Measurements from ENCODE around the gene KLK5. TPM values are rescaled to one million over a fixed set of nuclear protein-coding genes. Genes with fewer than 3 reads are reported as not detected.
"Not testable (repeated sequence)": the region's sequence is repeated elsewhere in the genome, so short reads cannot be mapped to it uniquely, and the experiment has no call there.

KLK5 gene
- total RNA-seq, 1 experiment from 2014 or later = not detected

DNA sequence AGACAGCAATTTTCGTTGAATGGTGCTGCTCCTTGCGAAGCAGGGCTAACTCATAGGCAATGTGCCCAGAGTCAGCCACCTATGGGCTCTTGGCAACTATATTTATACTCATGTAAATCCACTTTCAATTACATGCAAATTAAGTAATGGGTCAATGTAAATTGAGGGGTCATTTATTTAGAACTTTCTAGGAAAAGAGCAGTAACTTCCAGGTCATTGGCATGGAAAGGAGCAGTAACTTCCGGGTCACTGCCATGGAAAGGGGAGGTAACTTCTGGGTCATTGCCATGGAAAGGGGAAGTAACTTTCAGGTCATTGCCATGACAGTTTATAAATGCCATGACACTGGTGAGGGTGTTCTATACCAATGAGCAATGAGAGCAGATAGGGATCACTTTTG, 53.3 kb downstream of the KLK5 start:
- no peaks in the 10 kb centered on the region for H3K27me3 ChIP-seq (replicated peaks)
- H3K9me3 ChIP-seq (replicated peaks) = no peaks in the 10 kb centered on the region
- H3K4me3 ChIP-seq = no peak overlapping the region
- DNase-seq (ENCODE audit: low read depth in 1 of 2, low spot score in 2 of 2) = no peak
- H3K36me3 ChIP-seq = no peaks in the 10 kb centered on the region
- no peak overlapping the region for H3K27ac ChIP-seq
- no peaks in the 10 kb centered on the region for H3K4me1 ChIP-seq (replicated peaks)

GRCh38 chr19:50898018-50898417, 54.8 kb downstream of the KLK5 start:
- no peaks in the 10 kb centered on the region for H3K36me3 ChIP-seq
- no peak for DNase-seq (ENCODE audit: low read depth in 1 of 2, low spot score in 2 of 2)
- H3K4me3 ChIP-seq = no peak overlapping the region
- no peaks in the 10 kb centered on the region for H3K9me3 ChIP-seq (replicated peaks)
- no peaks in the 10 kb centered on the region for H3K27me3 ChIP-seq (replicated peaks)
- H3K4me1 ChIP-seq (replicated peaks) = no peaks in the 10 kb centered on the region
- H3K27ac ChIP-seq = no peak overlapping the region

- no peak overlapping the region for H3K27ac ChIP-seq
- H3K9me3 ChIP-seq (replicated peaks) = no peaks in the 10 kb centered on the region
- no peaks in the 10 kb centered on the region for H3K4me1 ChIP-seq (replicated peaks)
- H3K4me3 ChIP-seq = no peak overlapping the region
- DNase-seq (ENCODE audit: low read depth in 1 of 2, low spot score in 2 of 2) = no peak
- no peaks in the 10 kb centered on the region for H3K27me3 ChIP-seq (replicated peaks)
- no peaks in the 10 kb centered on the region for H3K36me3 ChIP-seq
Measured at GRCh38 chr19:50897612-50898011, 55.2 kb downstream of the KLK5 start.

DNA sequence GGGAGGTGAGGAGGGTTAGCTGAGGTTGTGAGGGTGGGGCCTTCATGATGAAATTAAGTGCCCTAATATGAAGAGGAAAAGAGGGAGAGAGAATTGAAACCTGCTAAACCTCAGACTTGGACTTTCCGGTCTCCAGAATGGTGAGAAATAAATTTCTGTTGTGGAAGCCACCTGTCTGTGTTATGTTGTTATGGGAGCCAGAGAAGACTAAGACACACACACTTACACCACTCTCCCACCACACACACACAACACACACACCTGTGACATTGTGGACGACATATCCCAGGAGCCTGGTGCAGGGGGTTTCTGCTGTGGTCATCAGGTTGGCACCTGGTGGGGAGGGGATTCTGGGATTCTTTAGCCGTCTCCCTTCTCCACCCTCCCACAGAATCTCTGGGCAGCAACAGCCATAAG, 55.6 kb downstream of the KLK5 start:
- Histone ChIP-seq H3K4me1 (replicated peaks) (no peaks in the 10 kb centered on the region), H3K36me3 (no peaks in the 10 kb centered on the region), H3K9me3 (replicated peaks) (no peaks in the 10 kb centered on the region), H3K4me3 (no peak overlapping the region), H3K27me3 (replicated peaks) (no peaks in the 10 kb centered on the region), H3K27ac (no peak overlapping the region)
- no peak for DNase-seq (ENCODE audit: low read depth in 1 of 2, low spot score in 2 of 2)

- Histone ChIP-seq H3K4me3 (no peak overlapping the region), H3K9me3 (replicated peaks) (no peaks in the 10 kb centered on the region), H3K27ac (no peak overlapping the region), H3K4me1 (replicated peaks) (no peaks in the 10 kb centered on the region), H3K36me3 (no peaks in the 10 kb centered on the region), H3K27me3 (replicated peaks) (no peaks in the 10 kb centered on the region)
- no peak for DNase-seq (ENCODE audit: low read depth in 1 of 2, low spot score in 2 of 2)
Measured at GRCh38 chr19:50896591-50897190, 56.1 kb downstream of the KLK5 start.

GRCh38 chr19:50896089-50896590, 56.7 kb downstream of the KLK5 start:
- not testable (repeated sequence) for H3K36me3 ChIP-seq; H3K9me3 ChIP-seq (replicated peaks); H3K27me3 ChIP-seq (replicated peaks); H3K27ac ChIP-seq; DNase-seq (ENCODE audit: low read depth in 1 of 2, low spot score in 2 of 2); H3K4me3 ChIP-seq; H3K4me1 ChIP-seq (replicated peaks)

DNA sequence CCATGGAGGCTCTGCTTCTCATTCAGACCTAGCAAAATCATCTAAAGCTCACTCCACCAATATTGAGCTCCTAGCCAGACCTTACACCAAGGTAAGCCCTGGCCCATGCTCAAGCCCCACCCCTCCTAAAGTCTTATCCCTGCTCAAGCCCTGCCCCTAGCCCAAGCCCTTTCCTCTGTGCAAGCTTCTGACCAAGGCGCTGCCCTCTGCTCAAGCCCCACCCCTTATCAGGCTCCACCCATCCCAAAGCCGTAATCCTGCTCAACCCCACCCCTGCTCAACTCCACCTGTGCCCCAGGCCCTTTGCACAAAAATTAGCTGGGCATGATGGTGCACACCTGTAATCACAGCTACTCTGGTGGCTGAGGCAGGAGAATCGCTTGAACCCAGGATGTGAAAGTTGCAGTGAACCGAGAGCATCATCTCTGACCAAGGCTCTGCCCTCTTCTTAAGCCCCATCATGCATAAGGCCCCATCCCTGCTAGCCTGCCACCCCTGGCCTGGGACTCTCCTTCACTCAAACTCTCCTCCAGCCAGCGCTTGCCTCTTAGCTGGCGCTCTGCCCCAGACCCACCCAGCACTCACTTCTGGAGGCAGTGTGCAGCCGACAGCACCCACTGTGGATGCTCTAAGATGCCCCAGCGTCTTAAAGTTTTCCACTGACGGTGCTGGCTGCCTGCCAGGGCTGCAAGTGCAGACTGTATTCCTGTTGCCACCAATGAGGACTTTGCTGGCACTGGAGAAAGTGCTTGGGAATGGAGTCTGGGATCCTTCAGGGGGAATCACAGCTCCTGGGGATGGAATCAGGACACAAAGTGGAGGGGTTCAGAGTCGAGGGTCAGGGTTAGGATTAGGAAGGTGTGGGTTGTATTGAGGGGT, 58.1 kb downstream of the KLK5 start:
- no peaks in the 10 kb centered on the region for H3K4me1 ChIP-seq (replicated peaks)
- no peaks in the 10 kb centered on the region for H3K9me3 ChIP-seq (replicated peaks)
- H3K4me3 ChIP-seq = no peak overlapping the region
- no peaks in the 10 kb centered on the region for H3K36me3 ChIP-seq
- no peaks in the 10 kb centered on the region for H3K27me3 ChIP-seq (replicated peaks)
- no peak for DNase-seq (ENCODE audit: low read depth in 1 of 2, low spot score in 2 of 2)
- no peak overlapping the region for H3K27ac ChIP-seq

Other genes with a start within 250 kb of the KLK5 start
- not detected in 2 replicates for gene SHANK1, start 233.2 kb downstream of the KLK5 start, total RNA-seq (2014; rRNA removed; shearing (Covaris generic))
- 0.56 and 1.7 TPM in 2 replicates for gene CLEC11A, start 229.7 kb downstream of the KLK5 start, total RNA-seq (2014; rRNA removed; shearing (Covaris generic))
- not detected in 2 replicates for gene GPR32, start 182.6 kb downstream of the KLK5 start, total RNA-seq (2014; rRNA removed; shearing (Covaris generic))
- gene ACP4, start 162.6 kb downstream of the KLK5 start, total RNA-seq (2014; rRNA removed; shearing (Covaris generic)) = not detected in 2 replicates
- gene KLK1, start 129.3 kb downstream of the KLK5 start, total RNA-seq (2014; rRNA removed; shearing (Covaris generic)) = not detected in 2 replicates
- gene KLK15, start 119.5 kb downstream of the KLK5 start, total RNA-seq (2014; rRNA removed; shearing (Covaris generic)) = not detected in 2 replicates
- gene KLK3, start 98.1 kb downstream of the KLK5 start, total RNA-seq (2014; rRNA removed; shearing (Covaris generic)) = not detected in 2 replicates
- not detected in 2 replicates for gene KLK2, start 79.6 kb downstream of the KLK5 start, total RNA-seq (2014; rRNA removed; shearing (Covaris generic))
- gene KLK4, start 41.6 kb downstream of the KLK5 start, total RNA-seq (2014; rRNA removed; shearing (Covaris generic)) = not detected in 2 replicates
- gene KLK6, start 16.6 kb upstream of the KLK5 start, total RNA-seq (2014; rRNA removed; shearing (Covaris generic)) = not detected in 2 replicates
- not detected in 2 replicates for gene KLK7, start 30.9 kb upstream of the KLK5 start, total RNA-seq (2014; rRNA removed; shearing (Covaris generic))
- not detected in 2 replicates for gene KLK8, start 48.6 kb upstream of the KLK5 start, total RNA-seq (2014; rRNA removed; shearing (Covaris generic))
- gene KLK10, start 66.7 kb upstream of the KLK5 start, total RNA-seq (2014; rRNA removed; shearing (Covaris generic)) = not detected in 2 replicates
- gene KLK11, start 73.6 kb upstream of the KLK5 start, total RNA-seq (2014; rRNA removed; shearing (Covaris generic)) = not detected in 2 replicates
- not detected in 2 replicates for gene KLK12, start 82.0 kb upstream of the KLK5 start, total RNA-seq (2014; rRNA removed; shearing (Covaris generic))
- not detected in 2 replicates for gene KLK13, start 112.1 kb upstream of the KLK5 start, total RNA-seq (2014; rRNA removed; shearing (Covaris generic))
- gene KLK14, start 129.8 kb upstream of the KLK5 start, total RNA-seq (2014; rRNA removed; shearing (Covaris generic)) = not detected in 2 replicates
- 9.1 and 13.3 TPM in 2 replicates for gene CTU1, start 155.4 kb upstream of the KLK5 start, total RNA-seq (2014; rRNA removed; shearing (Covaris generic))
- not detected in 2 replicates for gene SIGLEC9, start 171.9 kb upstream of the KLK5 start, total RNA-seq (2014; rRNA removed; shearing (Covaris generic))
- gene SIGLEC7, start 189.3 kb upstream of the KLK5 start, total RNA-seq (2014; rRNA removed; shearing (Covaris generic)) = not detected in 2 replicates